GM20431 (cell line): ENCODE measurements around the gene ZNF24.

ENCODE experiments used
- in situ Hi-C: fragments of 300-500 bp; cut with MseI, MboI; formaldehyde crosslinking; loops from one replicate; pipeline ENCODE4 v1.15.0; 2020; ENCODE audit warnings: low sequenced_read_pairs; ENCODE audit not compliant: unreplicated experiment

ZNF24 gene

DNA sequence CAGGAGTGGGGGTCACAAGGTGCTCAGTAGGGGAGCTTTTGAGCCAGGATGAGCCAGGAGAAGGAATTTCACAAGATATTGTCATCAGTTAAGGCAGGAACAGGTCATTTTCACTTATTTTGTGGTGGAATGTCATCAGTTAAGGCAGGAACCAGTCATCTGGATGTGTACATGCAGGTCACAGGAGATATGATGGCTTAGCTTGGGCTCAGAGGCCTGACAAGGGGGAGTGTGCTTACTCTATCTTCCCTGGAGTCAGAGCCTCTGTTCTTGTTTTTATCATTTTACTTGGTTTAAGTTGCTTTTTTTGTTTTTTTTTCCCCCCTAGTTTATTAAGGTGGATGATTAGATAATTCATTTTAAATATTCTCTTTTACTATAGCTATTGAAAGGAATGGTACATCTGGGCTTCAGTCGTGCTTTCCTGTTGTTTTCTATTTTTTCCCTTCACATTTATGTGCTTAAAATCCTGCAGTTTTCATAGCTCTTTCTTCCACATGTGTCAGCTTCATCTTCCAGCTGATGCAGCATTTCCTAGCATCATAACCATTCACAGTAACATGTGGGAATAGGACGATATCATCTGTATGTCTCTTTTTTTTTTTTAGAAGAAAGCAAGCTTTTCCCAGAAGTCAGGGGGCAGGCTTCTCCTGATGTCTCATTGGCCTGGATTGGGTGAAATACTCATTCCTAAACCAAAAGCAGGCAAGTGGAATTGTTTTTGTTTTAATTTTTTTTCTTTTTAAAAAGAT lies 17.5 kb upstream of the ZNF24 start:
- in situ Hi-C loops: loop anchor here (25.0 kb wide), 1 partner anchor 349 kb away; no protein-coding TSS in a partner anchor

DNA sequence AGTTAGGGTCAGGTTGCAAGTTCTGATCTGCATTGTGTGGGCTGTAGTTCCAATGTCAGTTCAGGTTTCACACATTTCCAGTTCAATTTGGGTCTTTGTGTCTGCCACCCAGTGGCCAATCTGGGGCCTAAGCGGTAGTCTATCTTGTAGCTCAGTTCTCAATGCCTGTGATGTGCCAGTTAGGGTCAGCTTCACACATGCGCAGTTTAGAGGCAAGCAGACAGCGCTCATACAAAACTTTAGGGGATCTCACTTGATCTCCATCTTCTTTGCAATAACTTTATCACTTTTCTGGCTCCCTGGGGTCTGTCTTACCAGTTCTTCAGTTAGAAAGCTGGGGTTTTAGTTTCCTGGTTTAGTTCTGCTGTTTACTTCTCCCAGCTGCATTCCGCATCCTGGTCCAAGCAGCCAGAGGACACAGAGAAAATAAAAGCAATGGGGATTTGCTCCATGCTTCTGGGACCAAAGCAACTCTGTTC lies 11.0 kb upstream of the ZNF24 start:
- in situ Hi-C loops: loop anchor here (10.0 to 25.0 kb wide), 2 partner anchors 120 to 343 kb away; no protein-coding TSS in a partner anchor

DNA sequence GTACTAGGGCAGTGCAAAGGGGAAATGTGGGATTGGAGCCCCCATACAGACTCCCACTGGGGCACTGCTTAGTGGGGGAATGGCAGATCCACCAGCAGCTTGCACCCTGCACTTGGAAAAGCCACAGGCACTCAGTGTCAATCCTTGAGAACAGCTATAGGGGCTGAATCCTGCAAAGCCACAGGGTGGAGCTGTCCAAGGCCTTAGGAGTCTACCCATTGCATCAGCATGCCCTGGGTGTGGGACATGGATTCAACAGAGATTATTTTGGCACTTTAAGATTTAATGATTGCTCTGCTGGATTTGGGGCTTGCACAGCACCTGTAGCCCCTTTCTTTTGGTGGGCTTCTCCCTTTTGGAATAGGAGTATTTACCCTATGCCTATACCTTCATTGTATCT lies 8.6 kb upstream of the ZNF24 start:
- in situ Hi-C loops: loop anchor here (10.0 to 25.0 kb wide), 2 partner anchors 118 to 340 kb away; no protein-coding TSS in a partner anchor

DNA sequence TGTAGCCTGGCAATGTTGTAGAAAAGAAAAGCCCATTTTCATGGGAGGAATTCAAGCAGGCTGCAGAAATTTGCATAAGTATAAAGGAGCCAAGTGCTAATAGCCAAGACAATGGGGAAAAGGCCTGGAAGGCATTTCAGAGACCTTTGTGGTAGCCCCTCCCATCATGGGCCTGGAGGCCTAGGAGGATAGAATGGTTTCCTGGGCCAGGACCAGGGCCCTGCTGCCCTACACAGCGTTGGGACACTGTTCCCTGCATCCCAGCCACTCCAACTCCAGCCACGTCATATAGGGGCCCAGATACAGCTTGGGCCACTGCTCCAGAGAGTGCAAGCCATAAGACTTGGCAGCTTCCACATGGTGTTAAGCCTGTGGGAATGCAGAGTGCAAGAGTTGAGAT lies 8.1 kb upstream of the ZNF24 start:
- in situ Hi-C loops: loop anchor here (10.0 to 25.0 kb wide), 2 partner anchors 117 to 340 kb away; no protein-coding TSS in a partner anchor

DNA sequence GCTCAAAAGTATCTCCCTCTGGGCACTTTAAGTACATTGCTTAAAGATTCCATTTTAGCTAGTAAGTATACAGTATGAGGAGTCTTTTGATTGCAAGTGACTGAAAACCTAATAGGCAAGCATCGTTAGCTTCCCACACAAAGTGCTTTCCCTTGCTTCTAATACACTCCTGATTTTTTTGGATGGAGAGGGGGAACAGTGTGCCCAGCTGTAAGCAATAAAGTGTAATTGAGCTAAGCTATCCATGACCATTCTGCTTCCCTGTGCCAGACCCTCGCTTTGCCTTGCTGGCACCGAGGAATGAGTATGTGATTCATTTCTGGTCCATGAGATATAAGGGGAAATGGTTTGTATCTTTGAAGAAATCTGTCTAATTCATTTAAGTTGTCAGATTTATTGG lies 3.8 kb upstream of the ZNF24 start:
- in situ Hi-C loops: no loop called here

DNA sequence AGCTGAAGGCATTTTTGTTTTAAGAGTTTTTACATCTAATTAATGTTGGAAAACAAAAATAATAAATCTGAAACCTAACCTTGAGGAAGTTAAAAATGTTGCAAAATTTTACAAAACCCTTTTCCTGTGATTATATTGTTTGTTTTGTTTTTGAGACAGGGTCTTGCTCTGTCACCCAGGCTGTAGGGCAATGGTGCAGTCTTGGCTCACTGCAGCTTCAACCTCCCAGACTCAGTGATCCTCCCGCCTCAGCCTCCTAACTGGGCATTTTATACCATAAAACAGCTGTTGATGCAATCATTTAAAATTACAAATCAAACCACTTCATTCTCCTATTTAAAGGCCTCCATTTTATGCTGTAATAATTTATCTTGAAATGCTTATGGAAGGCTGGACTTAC lies 1.7 kb upstream of the ZNF24 start:
- in situ Hi-C loops: no loop called here

DNA sequence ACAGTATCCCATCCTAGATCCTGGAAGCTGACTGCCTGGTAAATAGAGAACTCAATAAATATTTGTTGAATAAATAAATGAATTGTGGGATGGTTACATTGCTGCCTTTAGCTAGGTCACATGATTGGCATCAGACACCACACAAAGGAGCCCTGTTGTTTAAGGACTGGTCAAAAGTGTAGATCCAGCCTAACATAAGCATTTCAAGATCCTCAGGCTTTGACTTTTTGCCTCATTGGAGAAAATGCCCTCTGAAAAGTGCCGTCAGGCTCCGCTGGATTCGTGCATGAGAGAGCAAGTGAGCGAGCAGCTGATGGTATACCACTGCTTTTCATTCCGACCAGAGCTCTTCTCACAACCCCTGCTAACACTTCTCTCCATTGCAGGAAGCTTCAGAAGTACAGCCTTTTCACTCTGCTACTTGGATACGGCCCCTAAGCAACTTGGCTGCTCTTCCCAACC lies 1.3 kb upstream of the ZNF24 start:
- in situ Hi-C loops: no loop called here

DNA sequence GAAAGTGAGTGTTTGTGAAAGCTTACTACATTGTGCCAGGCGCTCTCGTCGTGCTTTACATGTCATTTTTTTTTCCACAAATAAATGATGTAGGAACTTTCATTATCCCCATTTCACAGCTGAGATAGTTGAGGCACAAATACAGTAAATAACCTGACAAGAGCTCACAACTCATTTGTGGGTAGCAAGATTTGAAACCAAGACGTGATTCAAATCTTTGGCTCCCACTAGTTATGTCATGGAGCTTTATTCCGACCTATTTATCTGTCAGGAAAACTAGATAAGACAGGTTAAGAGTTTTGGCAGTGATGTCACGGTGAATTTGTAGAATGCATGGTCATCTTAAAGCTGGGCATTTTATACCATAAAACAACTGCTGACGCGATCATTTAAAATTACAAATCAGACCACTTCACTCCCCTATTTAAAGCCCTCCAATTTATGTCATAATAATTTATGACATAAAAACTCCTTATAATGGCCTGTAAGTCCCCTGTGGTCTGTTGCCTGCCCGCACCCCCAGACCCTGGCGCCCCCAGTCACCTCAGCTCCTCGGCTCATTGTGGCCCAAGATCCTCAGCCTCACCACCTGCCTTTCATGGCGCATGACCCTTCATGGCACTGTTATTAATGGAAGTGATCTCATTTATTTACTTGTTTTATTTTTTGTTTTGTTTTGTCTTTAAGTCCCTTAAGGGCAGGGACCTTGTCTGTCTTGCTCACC lies 678 bp upstream of the ZNF24 start:
- in situ Hi-C loops: no loop called here

DNA sequence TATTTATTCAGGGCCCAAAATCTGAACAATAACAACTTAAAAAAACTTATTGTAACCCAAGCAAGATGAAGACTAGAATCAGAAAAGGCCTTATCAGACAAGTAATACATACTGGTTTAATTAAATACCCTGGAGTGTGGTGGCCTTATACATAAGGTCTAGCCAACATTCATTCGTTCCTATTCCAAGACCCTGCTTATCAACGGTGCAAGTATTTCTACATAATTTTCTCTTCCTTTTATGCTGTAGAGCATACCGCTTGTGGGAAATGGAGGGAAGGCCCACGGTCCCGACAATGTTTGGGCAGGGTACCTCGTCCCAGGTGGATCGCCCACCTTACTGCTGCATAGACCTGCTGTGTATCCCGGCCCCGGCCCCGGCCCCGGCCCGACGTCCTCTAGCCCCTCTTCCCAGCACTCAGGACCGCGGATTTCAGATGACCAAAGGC lies 708 bp downstream of the ZNF24 start:
- in situ Hi-C loops: no loop called here

DNA sequence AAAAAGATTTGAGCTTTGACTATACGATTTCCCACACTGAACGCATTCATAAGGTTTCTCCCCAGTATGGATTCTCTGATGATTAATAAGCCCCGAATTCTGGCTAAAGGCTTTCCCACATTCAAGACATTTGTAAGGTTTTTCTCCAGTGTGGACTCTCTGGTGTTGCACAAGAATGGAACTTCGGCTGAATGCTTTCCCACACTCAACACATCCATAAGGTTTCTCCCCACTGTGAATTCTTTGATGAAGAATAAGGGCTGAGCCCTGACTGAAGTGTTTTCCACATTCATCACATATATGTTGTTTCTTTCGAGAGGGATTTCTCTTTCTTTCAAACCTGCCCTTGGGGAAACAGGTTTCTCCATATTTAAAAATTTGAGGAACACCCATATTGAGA lies 6.9 kb downstream of the ZNF24 start:
- in situ Hi-C loops: no loop called here

DNA sequence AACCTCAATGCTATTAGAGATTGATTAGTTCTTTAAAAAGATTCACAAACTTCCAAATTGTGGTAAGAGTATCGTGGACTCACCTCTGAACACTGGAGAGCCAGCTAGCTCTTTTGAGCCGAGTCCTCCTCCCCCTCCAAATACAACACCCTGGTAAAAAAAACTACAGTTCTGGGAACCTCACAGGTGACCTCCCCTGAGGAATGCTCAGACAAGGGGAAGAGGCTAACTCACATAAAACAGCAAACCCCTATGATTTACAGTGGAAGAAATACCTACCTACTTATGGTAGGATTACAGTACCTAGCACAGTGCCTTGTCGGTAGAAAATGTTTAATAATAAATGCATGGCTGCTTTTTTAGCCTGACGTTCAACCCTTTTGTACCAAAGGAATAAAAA lies 8.4 kb downstream of the ZNF24 start:
- in situ Hi-C loops: no loop called here

DNA sequence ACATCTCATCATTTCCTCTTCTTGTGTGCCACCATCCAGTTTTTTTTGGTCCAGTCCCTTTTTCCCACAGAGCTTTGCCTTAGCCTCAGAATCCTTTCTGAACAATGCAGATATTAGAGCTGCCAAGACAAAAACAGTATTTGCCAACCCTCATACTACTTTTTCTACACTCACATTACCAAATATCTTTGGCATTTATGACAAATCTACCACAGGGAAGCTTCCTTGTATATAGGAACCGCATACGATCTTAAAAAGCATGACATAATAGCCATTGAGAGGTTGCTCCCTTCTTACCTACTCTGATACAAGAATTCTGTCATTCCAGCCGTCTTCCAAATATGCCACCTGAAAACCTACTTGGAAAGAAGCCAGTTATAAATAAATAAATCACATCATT lies 9.4 kb downstream of the ZNF24 start:
- in situ Hi-C loops: no loop called here

DNA sequence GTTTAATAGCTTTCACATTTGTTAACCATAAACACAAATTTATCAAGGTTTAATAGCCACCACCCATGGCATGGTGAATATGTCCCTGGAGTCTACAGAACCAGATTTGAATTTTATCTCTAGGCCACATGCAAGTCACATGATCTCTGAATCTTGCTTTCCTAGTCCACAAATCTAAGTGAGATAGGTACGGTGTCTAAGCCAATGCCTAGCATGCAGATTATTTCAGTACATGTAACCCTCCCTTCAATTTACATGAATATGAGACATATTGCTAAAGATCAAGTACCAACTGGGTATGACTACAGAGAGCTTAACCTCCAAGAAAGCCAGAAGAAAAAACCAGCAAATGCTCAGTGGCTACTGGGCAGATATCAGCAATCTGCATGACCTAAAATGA lies 10.0 kb downstream of the ZNF24 start:
- in situ Hi-C loops: no loop called here

DNA sequence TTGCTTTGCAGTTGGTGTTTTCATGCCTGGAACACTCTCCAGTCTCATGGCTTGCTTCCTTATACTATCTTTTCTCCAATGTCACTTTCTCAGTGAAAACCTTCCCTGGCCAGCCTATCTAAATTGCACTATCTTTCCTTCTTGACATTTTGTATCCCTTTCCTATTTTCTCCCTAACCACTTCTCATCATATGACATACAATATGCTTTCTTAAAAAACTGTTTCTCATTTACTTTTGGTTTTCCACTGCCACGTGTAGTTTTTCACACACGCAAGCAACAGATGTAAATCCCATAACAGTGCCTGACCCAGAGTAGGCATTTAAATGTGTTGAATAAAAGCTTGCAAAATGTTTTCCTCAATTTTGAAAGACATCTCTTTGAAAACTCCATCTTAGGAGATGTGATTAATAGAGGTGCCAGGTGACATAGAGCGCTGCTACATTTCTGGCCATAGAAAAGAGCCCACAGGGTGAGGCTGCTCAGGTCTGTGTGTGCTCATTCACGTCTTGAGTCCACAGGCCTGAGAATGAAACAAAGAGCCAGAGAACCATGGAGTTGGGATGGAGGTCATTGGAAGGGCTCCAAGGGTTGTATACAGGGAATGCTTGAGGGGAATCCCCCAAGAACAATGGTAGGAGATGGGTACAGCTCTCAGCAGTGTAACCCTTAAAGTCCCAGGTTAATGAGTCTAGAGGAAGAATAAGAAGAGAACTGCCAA lies 12.7 kb downstream of the ZNF24 start:
- in situ Hi-C loops: no loop called here

DNA sequence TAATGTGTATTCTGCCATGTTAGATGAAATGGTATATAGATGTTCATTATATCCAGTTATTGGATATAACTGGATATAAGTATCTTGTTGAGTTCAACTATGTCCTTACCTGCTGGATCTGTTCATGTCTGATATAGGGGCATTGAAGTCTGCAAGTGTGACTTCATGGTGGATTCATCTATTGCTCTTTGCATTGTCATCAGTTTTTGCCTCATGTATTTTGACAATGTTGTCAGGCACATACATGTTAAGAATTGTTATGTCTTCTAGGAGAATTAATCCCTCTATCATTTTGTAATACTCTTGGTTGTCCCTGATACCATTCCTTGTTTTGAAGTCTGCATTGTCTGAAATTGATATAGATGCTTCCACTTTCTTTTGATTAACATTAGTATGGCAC lies 15.4 kb downstream of the ZNF24 start:
- in situ Hi-C loops: no loop called here

DNA sequence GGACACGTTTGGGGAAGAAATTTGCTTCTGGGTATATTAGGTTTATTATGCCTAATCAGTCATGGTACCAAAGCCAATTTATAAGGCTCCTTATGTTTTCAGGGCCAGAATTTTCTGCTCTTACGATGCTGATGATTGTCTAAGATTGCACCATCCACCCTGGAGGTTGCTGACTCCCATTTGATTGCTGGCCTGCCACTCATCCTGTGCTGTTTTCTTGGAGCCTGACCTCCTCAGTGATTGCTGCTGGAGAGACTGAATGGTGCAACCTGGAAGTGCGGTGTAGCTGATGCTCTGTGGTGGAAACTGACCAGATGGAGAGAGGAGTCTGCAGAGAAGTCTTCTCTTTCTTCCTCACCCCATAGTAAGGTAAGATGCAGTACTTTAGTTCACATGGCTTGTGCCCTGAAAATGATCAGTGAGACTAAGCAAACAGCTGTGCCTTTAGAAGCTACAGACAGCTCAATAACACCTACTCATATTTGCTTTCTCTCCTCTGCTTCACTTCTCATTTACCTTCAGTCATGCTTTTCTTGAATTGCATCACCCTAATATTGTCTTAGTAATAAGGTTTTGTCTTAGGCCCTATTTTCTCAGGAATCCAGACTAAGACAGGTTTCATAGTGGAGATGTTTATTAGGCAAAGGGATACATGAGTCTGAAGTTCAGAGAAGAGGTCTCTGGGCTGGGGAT lies 17.4 kb downstream of the ZNF24 start:
- in situ Hi-C loops: no loop called here

DNA sequence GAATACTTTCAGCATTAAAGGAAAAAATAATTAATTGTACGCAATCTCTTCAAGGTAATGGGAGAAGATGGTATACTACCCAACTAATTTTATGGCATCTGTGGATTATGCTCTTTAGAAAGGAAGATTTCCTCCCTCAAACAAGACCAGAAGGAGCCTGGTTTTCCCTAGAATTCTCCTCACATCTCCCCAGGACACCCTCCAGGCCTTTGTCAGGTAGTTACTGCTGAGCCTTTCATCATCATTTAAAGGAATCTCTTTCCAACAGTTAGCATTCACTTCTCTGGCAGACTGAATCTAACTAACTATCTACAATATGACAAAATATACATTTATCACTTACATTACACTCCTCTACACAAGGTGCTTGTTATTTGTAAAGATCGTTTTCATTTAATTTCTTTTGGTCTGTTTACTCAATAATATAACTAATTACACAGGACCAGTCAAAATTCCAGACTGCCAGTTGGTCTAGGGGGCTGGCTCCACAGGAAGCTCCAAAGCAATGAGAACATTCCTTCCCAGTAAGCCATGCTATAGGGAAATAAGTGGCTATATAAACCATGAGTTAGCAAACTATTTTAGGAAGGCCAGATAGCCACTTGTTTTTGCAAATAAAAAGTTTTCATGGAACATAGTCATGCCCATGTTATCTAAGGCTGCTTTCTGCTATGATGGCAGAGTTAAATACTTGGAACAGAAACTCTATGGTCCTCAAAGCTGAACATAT lies 19.1 kb downstream of the ZNF24 start:
- in situ Hi-C loops: no loop called here

DNA sequence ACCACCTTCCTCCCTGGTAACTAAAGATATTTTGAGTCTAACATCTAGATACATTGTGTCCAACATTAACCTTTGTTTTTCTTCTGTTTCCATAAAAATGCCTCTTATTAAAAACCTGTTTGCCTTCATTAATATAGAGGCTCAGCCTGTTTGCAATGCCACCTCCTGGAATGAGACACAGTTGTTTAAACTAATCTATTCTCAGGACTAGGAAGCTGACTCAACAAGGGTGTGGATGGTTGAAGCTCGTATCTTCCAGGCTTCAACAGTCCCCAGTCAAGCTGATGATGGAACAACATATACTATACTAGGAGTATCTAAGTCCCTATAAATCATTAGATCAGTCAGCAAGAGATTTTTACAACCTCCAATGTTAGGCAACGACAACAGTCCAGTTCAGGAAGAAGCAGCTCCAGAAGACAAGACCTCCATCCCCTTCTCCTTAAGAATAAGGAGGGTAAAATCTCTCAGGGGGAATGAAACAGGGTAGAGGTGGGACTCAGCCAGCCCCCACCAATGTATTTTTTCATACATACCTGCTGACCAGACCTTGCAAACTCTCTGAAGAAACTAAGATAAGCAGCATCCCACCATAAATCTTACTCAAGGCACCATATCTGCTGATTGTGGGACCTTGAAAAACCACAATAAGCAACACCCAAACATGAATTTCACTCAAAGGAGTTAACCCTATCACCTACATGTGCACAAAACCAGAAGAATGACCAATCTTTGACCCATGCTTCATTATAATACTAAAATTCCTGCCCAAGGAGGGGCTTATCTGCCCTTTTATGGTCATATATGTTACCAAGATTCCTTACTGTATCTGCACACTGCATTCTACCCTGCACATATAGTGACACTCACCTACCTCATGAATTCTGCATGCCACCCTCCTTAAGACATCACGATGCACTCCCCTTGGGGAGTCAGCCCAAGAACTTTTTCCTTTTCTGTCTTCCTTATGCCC lies 21.4 kb downstream of the ZNF24 start:
- in situ Hi-C loops: no loop called here
